ENCODE data around the gene AUTS2. TPM values are rescaled to one million over a fixed set of nuclear protein-coding genes. Genes with fewer than 3 reads are reported as not detected.

AUTS2 gene
- total RNA-seq, 6 donors from 2014 or later = 38.9 to 151 (median 55.8) TPM

DNA sequence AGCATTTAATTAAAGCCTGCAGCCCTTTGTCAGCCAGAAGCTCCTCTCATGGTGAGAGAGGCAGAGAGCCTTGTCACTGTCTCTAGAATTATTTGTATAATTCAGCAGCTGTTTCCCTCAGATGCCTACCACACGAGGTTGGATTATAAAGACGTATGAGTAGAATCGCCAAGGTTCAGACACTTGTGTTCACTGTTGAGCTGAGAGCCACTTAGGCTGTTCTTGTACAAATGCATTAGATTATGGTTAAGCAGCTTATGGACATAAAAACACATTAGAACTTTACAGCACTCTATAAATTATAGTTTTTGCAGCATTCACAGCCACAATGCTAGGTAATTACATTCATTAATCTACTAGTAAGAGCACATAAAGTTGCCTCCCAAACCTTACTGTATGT, 282.6 kb downstream of the AUTS2 start:
- Histone ChIP-seq H3K36me3 (no peaks in the 10 kb centered on the region), H3K27me3 (no peaks in the 10 kb centered on the region), H3K9me3 (no peaks in the 10 kb centered on the region), H3K27ac (no peak overlapping the region), H3K4me1 (peaks cover 0 to 4% (median 0%) of the 10 kb centered on the region in 4 donors), H3K4me3 (no peak overlapping the region)
- no peak for ATAC-seq (ENCODE audit: low FRiP score in 2 of 2)
- 50 to 53% methylated on average over 3 of the region's 3 CpGs for WGBS, 2 donors
- TF ChIP-seq, protein P1, sequence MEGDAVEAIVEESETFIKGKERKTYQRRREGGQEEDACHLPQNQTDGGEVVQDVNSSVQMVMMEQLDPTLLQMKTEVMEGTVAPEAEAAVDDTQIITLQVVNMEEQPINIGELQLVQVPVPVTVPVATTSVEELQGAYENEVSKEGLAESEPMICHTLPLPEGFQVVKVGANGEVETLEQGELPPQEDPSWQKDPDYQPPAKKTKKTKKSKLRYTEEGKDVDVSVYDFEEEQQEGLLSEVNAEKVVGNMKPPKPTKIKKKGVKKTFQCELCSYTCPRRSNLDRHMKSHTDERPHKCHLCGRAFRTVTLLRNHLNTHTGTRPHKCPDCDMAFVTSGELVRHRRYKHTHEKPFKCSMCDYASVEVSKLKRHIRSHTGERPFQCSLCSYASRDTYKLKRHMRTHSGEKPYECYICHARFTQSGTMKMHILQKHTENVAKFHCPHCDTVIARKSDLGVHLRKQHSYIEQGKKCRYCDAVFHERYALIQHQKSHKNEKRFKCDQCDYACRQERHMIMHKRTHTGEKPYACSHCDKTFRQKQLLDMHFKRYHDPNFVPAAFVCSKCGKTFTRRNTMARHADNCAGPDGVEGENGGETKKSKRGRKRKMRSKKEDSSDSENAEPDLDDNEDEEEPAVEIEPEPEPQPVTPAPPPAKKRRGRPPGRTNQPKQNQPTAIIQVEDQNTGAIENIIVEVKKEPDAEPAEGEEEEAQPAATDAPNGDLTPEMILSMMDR (IDR thresholded peaks at IDR 0.05) = no peak
- TF ChIP-seq POLR2A (IDR thresholded peaks at IDR 0.05) (no peak), POLR2AphosphoS5 (IDR thresholded peaks at IDR 0.05) (no peak), EP300 (IDR thresholded peaks at IDR 0.05) (no peak)
- DNase-seq = no peak

DNA sequence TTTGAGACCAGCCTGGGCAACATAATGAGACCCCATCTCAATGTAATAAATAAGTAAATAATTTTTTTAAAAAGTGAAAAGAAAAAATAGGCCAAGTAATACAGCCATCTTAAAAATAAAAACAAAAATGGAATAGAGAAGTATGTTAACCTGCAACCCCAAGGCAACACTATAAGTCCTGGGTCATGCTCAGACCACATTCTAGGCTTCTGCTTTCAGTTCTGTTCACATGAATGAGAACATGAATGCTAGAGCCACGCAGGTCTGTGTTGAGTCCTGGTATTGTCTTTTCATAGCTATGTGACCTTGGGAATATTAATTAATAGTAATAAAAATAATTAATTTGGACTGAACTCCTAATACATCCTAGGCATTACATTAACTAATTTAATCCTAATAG, 284.0 kb downstream of the AUTS2 start:
- H3K27ac ChIP-seq = no peak overlapping the region
- 78 to 83% methylated on average over 1 of the region's 1 CpG for WGBS, 2 donors
- no peaks in the 10 kb centered on the region for H3K9me3 ChIP-seq
- no peak overlapping the region for H3K4me3 ChIP-seq
- H3K27me3 ChIP-seq = no peaks in the 10 kb centered on the region
- H3K4me1 ChIP-seq = peaks cover 0 to 4% (median 0%) of the 10 kb centered on the region in 4 donors
- no peak for TF ChIP-seq EP300 (IDR thresholded peaks at IDR 0.05)
- TF ChIP-seq POLR2AphosphoS5 (IDR thresholded peaks at IDR 0.05) = no peak
- TF ChIP-seq POLR2A (IDR thresholded peaks at IDR 0.05) = no peak
- TF ChIP-seq, protein P1 (IDR thresholded peaks at IDR 0.05) = no peak
- DNase-seq (no peak), ATAC-seq (ENCODE audit: low FRiP score in 2 of 2) (no peak)
- no peaks in the 10 kb centered on the region for H3K36me3 ChIP-seq

DNA sequence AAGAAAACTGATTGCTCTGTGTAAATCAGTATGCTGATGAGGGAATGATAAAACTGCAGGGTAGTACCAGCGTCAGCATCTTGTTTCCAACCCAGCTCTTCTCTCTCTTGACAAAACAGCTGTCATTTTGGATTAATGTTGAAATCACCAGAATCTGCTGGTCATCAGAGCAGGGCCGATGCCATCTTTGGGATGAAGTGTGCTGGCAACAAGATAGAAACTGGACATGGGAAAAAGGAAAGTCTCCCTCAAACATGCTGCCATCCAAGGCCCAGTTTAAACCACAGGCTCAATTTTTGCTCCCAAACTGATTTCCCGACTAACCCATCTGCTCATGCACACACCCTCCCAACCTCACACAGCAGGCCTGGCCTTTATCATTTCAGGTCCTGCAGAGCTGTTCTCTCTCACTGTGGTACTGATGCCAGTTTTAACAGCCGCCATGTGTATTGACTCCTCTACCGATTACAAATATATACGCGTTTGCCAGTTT, 285.2 kb downstream of the AUTS2 start:
- H3K27me3 ChIP-seq = no peaks in the 10 kb centered on the region
- TF ChIP-seq POLR2A (IDR thresholded peaks at IDR 0.05) = no peak
- TF ChIP-seq, protein P1 (IDR thresholded peaks at IDR 0.05) = no peak
- TF ChIP-seq POLR2AphosphoS5 (IDR thresholded peaks at IDR 0.05) = no peak
- no peak overlapping the region for H3K4me3 ChIP-seq
- H3K4me1 ChIP-seq = peaks cover 0 to 4% (median 0%) of the 10 kb centered on the region in 4 donors
- ATAC-seq (ENCODE audit: low FRiP score in 2 of 2) = no peak
- no peaks in the 10 kb centered on the region for H3K36me3 ChIP-seq
- 96 to 97% methylated on average over 7 of the region's 7 CpGs for WGBS, 2 donors
- DNase-seq = no peak
- H3K27ac ChIP-seq = no peak overlapping the region
- no peaks in the 10 kb centered on the region for H3K9me3 ChIP-seq

DNA sequence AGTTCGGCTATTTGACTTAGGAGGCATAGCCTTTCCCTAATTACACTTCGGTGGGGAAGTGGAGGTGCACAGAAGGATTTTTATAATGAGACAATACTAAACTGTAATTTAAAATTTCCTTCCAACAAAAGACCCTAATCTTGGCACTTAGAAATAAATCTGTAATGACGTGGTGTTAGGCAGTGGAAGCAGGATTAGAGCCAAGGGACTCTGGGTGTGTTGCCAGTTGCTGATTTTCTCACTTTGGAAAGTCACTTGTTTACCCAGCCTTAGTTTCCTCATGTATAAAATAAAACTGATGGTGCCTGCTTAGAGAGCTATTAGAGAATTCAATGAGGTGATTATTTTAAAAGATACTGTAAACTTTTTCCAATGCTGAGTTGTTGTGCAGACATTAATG, 287.2 kb downstream of the AUTS2 start:
- 76 to 77% methylated on average over 3 of the region's 3 CpGs for WGBS, 2 donors
- H3K27ac ChIP-seq = no peak overlapping the region
- ATAC-seq (ENCODE audit: low FRiP score in 2 of 2) = no peak

More for the DNA sequence above, 287.2 kb downstream of the AUTS2 start:
- H3K27me3 ChIP-seq = no peaks in the 10 kb centered on the region
- TF ChIP-seq, protein P1 (IDR thresholded peaks at IDR 0.05) = no peak
- TF ChIP-seq POLR2AphosphoS5 (IDR thresholded peaks at IDR 0.05) = no peak
- TF ChIP-seq POLR2A (IDR thresholded peaks at IDR 0.05) = no peak
- no peak for DNase-seq
- H3K4me3 ChIP-seq = no peak overlapping the region
- H3K4me1 ChIP-seq = peaks cover 0 to 4% (median 0%) of the 10 kb centered on the region in 4 donors
- no peaks in the 10 kb centered on the region for H3K9me3 ChIP-seq
- no peaks in the 10 kb centered on the region for H3K36me3 ChIP-seq
